Endothelial cell of umbilical vein (primary cell): ENCODE data around the gene TRIM34. TPM values are rescaled to one million over a fixed set of nuclear protein-coding genes. Genes with fewer than 3 reads are reported as not detected.

Experiments
- BruUV-seq: library from RNA; stranded (reverse); fragments of 400-500 nt; replicated peaks from 2 replicates; lab custom pipeline; 2021; lab: Mats Ljungman, UMichigan
- CTCF ChIA-PET: fragments of 300-600, 350-600 bp; sonication (Branson Sonifier 250); formaldehyde crosslinking; loops from one replicate; lab custom pipeline; 2021; ENCODE audit warnings: antibody characterized with exemption, inconsistent platforms; lab: Charles Lee
- POLR2A ChIA-PET: fragments of 300-600, 350-600 bp; sonication (Branson Sonifier 250); formaldehyde crosslinking; loops from one replicate; lab custom pipeline; 2021; ENCODE audit warnings: antibody characterized with exemption, inconsistent platforms; lab: Charles Lee
- DNase-seq: peaks from one replicate; pipeline ENCODE4 v3.0.0-alpha.2; 2011; ENCODE audit warnings: low read depth, low spot score
- FAIRE-seq: peaks from 2 replicates; lab custom pipeline; 2011; peaks lifted over from hg19 to GRCh38; lab: Jason Lieb, UNC
- H2AFZ ChIP-seq: 2 replicates; pipeline ENCODE4 v1.6.0; 2012; ENCODE audit warnings: low read depth, low read length, control low read depth, inconsistent platforms
- H3K27ac ChIP-seq: 2 replicates; pipeline ENCODE4 v1.5.1; 2011; ENCODE audit warnings: low read depth, mild to moderate bottlenecking, control low read depth, low read length, moderate library complexity; ENCODE audit not compliant: insufficient read depth
- H3K27me3 ChIP-seq, 2 experiments: 2 replicates each; pipeline versions ENCODE4 v1.6.0 to v1.6.1; 2011; ENCODE audit warnings: low read length in 2 of 2, mixed read lengths in 1 of 2; ENCODE audit not compliant: control insufficient read depth in 2 of 2, insufficient read depth in 2 of 2
- H3K36me3 ChIP-seq, 2 experiments: 2 replicates in 1 of 2; 3 replicates in 1 of 2; pipeline ENCODE4 v1.5.1; 2011; ENCODE audit warnings: low read length in 2 of 2, mild to moderate bottlenecking in 1 of 2, moderate library complexity in 1 of 2; ENCODE audit not compliant: control insufficient read depth in 2 of 2, insufficient read depth in 2 of 2; ENCODE audit errors: extremely low read depth in 1 of 2
- H3K4me1 ChIP-seq: 3 replicates; pipeline ENCODE4 v1.5.1; 2011; ENCODE audit warnings: mild to moderate bottlenecking, low read length; ENCODE audit not compliant: control insufficient read depth, insufficient read depth; ENCODE audit errors: extremely low read depth
- H3K4me2 ChIP-seq: 2 replicates; pipeline ENCODE4 v1.6.1; 2011; ENCODE audit warnings: low read length, control low read depth, mixed read lengths; ENCODE audit not compliant: insufficient read depth
- H3K4me3 ChIP-seq, 3 experiments: fragments of 200-600 bp in 1 of 3; sonication (generic), shearing (Covaris generic) in 1 of 3; replicated peaks in 1 of 3; 2 replicates each; pipeline ENCODE4 v1.5.1; 2011 to 2016; ENCODE audit warnings: control low read depth in 3 of 3, low read length in 3 of 3, mild to moderate bottlenecking in 2 of 3, inconsistent platforms in 1 of 3, low read depth in 1 of 3, moderate library complexity in 1 of 3; ENCODE audit not compliant: insufficient read depth in 1 of 3
- H3K79me2 ChIP-seq: 2 replicates; pipeline ENCODE4 v1.6.0; 2012; ENCODE audit warnings: low read length, inconsistent platforms; ENCODE audit not compliant: control insufficient read depth, insufficient read depth
- H3K9ac ChIP-seq: replicated peaks from 2 replicates; pipeline ENCODE3; 2011; ENCODE audit warnings: low read length, control low read depth; ENCODE audit not compliant: insufficient read depth; ENCODE audit errors: extremely low read depth
- H3K9me1 ChIP-seq: replicated peaks from 3 replicates; pipeline ENCODE4 v1.6.0; 2011; ENCODE audit warnings: mild to moderate bottlenecking, low read length; ENCODE audit not compliant: control insufficient read depth, insufficient read depth; ENCODE audit errors: extremely low read depth
- H3K9me3 ChIP-seq: replicated peaks from 2 replicates; pipeline ENCODE4 v1.5.1; 2012; ENCODE audit warnings: low read length, inconsistent platforms; ENCODE audit not compliant: control insufficient read depth, insufficient read depth
- H4K20me1 ChIP-seq: replicated peaks from 2 replicates; pipeline ENCODE3; 2011; ENCODE audit warnings: mild to moderate bottlenecking, low read length; ENCODE audit not compliant: control insufficient read depth, insufficient read depth; ENCODE audit errors: extremely low read depth
- CTCF ChIP-seq, 2 donors: IDR thresholded peaks; 1 replicate in 1 of 2; 2 replicates in 1 of 2; pipeline ENCODE4 v1.5.1; 2011; ENCODE audit warnings: low read length in 2 of 2, mild to moderate bottlenecking in 2 of 2, moderate library complexity in 2 of 2, control low read depth in 1 of 2, inconsistent platforms in 1 of 2, low read depth in 1 of 2; ENCODE audit not compliant: insufficient read depth in 1 of 2; ENCODE audit errors: extremely low read depth in 1 of 2
- EZH2 ChIP-seq: IDR thresholded peaks from 2 replicates; pipeline ENCODE4 v1.6.1; 2012; ENCODE audit warnings: borderline replicate concordance, low read depth, mild to moderate bottlenecking, moderate library complexity, low read length, inconsistent platforms; ENCODE audit not compliant: severe bottlenecking
- FOS ChIP-seq: IDR thresholded peaks from 2 replicates; pipeline ENCODE4 v1.6.1; 2011; ENCODE audit warnings: mild to moderate bottlenecking, low read length, moderate library complexity, borderline replicate concordance; ENCODE audit not compliant: insufficient read depth
- GATA2 ChIP-seq: IDR thresholded peaks from 2 replicates; pipeline ENCODE4 v1.7.0; 2011; ENCODE audit warnings: low read depth, mild to moderate bottlenecking, moderate library complexity, mixed read lengths, low read length; ENCODE audit not compliant: insufficient read length, insufficient read depth
- JUN ChIP-seq: IDR thresholded peaks from 2 replicates; pipeline ENCODE4 v1.6.1; 2011; ENCODE audit warnings: borderline replicate concordance, low read depth; ENCODE audit not compliant: insufficient read length, insufficient read depth
- MAX ChIP-seq: IDR thresholded peaks from 2 replicates; pipeline ENCODE4 v1.6.1; 2011; ENCODE audit not compliant: insufficient read depth, insufficient read length
- MYC ChIP-seq: IDR thresholded peaks from one replicate; pipeline ENCODE4 v1.6.1; 2011; ENCODE audit warnings: mild to moderate bottlenecking, low read depth, low read length
- POLR2A ChIP-seq: IDR thresholded peaks from 2 replicates; pipeline ENCODE4 v1.6.1; 2012; ENCODE audit warnings: low read depth, mild to moderate bottlenecking, control low read depth, low read length
- POLR2AphosphoS5 ChIP-seq: IDR thresholded peaks from 2 replicates; pipeline ENCODE4 v1.6.1; 2012; ENCODE audit warnings: low read depth, mild to moderate bottlenecking, control low read depth, low read length, moderate library complexity; ENCODE audit not compliant: insufficient read depth
- dilution Hi-C: fragments of 300-500 bp; cut with MboI; formaldehyde crosslinking; loops from one replicate; pipeline ENCODE4 v1.15.0; 2019; ENCODE audit warnings: low sequenced_read_pairs; ENCODE audit not compliant: extremely low pct_ligation_motif_present
- intact Hi-C: fragments of 100-400 bp; cut with micrococcal nuclease; formaldehyde crosslinking; loops from one replicate; pipeline ENCODE4 v1.10.0; 2022
- polyA plus RNA-seq, 4 experiments: library from polyadenylated mRNA; depleted of rRNA in 3 of 4; stranded (reverse) in 3 of 4; unstranded in 1 of 4; fragments of >200 nt; gene quantifications; 2 replicates each; pipeline versions ENCODE4 v1.2.1 to v1.2.3, GENCODE V29; 2011 to 2012; ENCODE audit warnings: missing spikeins in 1 of 4
- total RNA-seq: library from RNA; stranded (reverse); gene quantifications from 2 replicates; pipeline ENCODE4 v1.2.3, GENCODE V29; 2021

The TRIM34 gene
- total and polyA plus RNA-seq, 2 donors (not counting 3 experiments of a cell fraction or from before 2014, with no cell fraction given) = 6.7 to 14.6 TPM

GRCh38 chr11:5686426-5686825, 61.6 kb downstream of the TRIM34 start:
- Histone ChIP-seq H3K9ac (no peak overlapping the region), H3K4me1 (peaks cover 29% of the 10 kb centered on the region), H4K20me1 (no peaks in the 10 kb centered on the region), H3K4me2 (no peak overlapping the region), H3K79me2 (peaks cover 32% of the 10 kb centered on the region), H3K9me3 (no peaks in the 10 kb centered on the region), H3K9me1 (no peaks in the 10 kb centered on the region), H3K36me3 (no peaks in the 10 kb centered on the region), H2AFZ (no peak overlapping the region), H3K27ac (no peak overlapping the region), H3K27me3 (no peaks in the 10 kb centered on the region), H3K4me3 (no peak overlapping the region)
- BruUV-seq = no TSS peak
- dilution Hi-C loops (no loop called here), intact Hi-C loops (loop anchor here (5.0 kb wide), 1 partner anchor 636 kb away; the partner anchor contains the start of gene CAVIN3)
- no peak for DNase-seq
- TF ChIP-seq CTCF (IDR thresholded peaks at IDR 0.05; ENCODE audit: extremely low read depth in 1 of 2, insufficient read depth in 1 of 2, low read depth in 1 of 2, low read length in 2 of 2) = no peak
- TF ChIP-seq JUN = no peak
- no peak for TF ChIP-seq GATA2
- FAIRE-seq = no peak
- ChIA-PET POLR2A (no interaction called here), CTCF (no interaction called here)

GRCh38 chr11:5688482-5688881, 63.7 kb downstream of the TRIM34 start:
- Histone ChIP-seq H3K9me3 (no peaks in the 10 kb centered on the region), H4K20me1 (no peaks in the 10 kb centered on the region), H2AFZ (no peak overlapping the region), H3K36me3 (no peaks in the 10 kb centered on the region), H3K27me3 (no peaks in the 10 kb centered on the region), H3K27ac (no peak overlapping the region), H3K79me2 (peaks cover 21% of the 10 kb centered on the region), H3K4me2 (no peak overlapping the region), H3K9me1 (no peaks in the 10 kb centered on the region), H3K9ac (no peak overlapping the region), H3K4me3 (no peak overlapping the region), H3K4me1 (peaks cover 36% of the 10 kb centered on the region)
- intact Hi-C loops = loop anchor here (5.0 kb wide), 1 partner anchor 634 kb away; the partner anchor contains the start of gene CAVIN3
- POLR2A ChIA-PET = no interaction called here
- no peak for FAIRE-seq
- dilution Hi-C loops = no loop called here
- DNase-seq = no peak
- TF ChIP-seq FOS (no peak), GATA2 (no peak), EZH2 (no peak), CTCF (IDR thresholded peaks at IDR 0.05; ENCODE audit: extremely low read depth in 1 of 2, insufficient read depth in 1 of 2, low read depth in 1 of 2, low read length in 2 of 2) (no peak), MAX (no peak), JUN (no peak), MYC (no peak), POLR2A (no peak), POLR2AphosphoS5 (no peak)
- CTCF ChIA-PET = no interaction called here
- BruUV-seq = no TSS peak
